WTC11 (cell line): ENCODE results near the gene CARD9.

Experiments used
- ATF6 ChIP-seq: sonication (generic); formaldehyde crosslinking; IDR thresholded peaks from 2 replicates; pipeline ENCODE4 v1.8.1; 2023; ENCODE audit warnings: mild to moderate bottlenecking, missing genetic modification reagents
- FOXJ3 ChIP-seq: sonication (generic); formaldehyde crosslinking; IDR thresholded peaks from 2 replicates; pipeline ENCODE4 v1.9.0; 2021; ENCODE audit warnings: missing genetic modification reagents, mild to moderate bottlenecking, borderline replicate concordance
- HMGXB4 ChIP-seq: sonication (generic); formaldehyde crosslinking; IDR thresholded peaks from 2 replicates; pipeline ENCODE4 v1.8.1; 2023; ENCODE audit warnings: mild to moderate bottlenecking, moderate library complexity, missing genetic modification reagents
- JUN ChIP-seq: sonication (generic); formaldehyde crosslinking; IDR thresholded peaks from 2 replicates; pipeline ENCODE4 v1.8.0; 2023; ENCODE audit warnings: mild to moderate bottlenecking, missing genetic modification reagents
- NFYB ChIP-seq: sonication (generic); formaldehyde crosslinking; conservative IDR thresholded peaks from 2 replicates; pipeline ENCODE4 v1.8.0; 2022; ENCODE audit warnings: low read depth, missing genetic modification reagents
- SMAD3 ChIP-seq: sonication (generic); formaldehyde crosslinking; IDR thresholded peaks from 2 replicates; pipeline ENCODE4 v1.8.0; 2022; ENCODE audit warnings: missing genetic modification reagents, mild to moderate bottlenecking, borderline replicate concordance
- SP1 ChIP-seq: sonication (generic); formaldehyde crosslinking; conservative IDR thresholded peaks from 2 replicates; pipeline ENCODE4 v1.8.1; 2022; ENCODE audit warnings: missing genetic modification reagents
- ZNF317 ChIP-seq: sonication (generic); formaldehyde crosslinking; IDR thresholded peaks from 2 replicates; pipeline ENCODE4 v1.8.1; 2023; ENCODE audit warnings: low read depth, mild to moderate bottlenecking, moderate library complexity, missing genetic modification reagents, borderline replicate concordance
- TF ChIP-seq, protein P1 (sequence below): fragments of 200-600 bp; IDR thresholded peaks from 2 replicates; pipeline ENCODE4 v1.8.0; 2022; ENCODE audit warnings: antibody characterized with exemption

DNA sequence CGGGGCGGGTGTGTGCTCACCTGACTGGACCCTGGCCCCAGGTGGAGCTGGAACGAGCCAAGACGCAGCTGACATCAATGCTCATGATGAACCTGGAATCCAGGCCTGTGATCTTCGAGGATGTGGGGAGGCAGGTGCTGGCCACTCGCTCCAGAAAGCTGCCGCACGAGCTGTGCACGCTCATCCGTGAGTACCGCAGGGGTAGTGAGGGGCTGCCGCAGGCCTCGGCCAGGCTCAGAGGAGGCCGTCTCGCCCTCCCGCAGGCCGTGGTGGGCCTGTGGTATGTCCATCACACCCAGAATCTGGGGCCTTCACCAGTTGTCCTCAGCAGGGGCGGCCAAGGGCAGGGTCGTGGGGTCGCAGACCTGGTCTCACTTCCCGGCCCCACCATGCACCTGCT, 48.3 kb upstream of the CARD9 start:
- TF ChIP-seq, protein P1, sequence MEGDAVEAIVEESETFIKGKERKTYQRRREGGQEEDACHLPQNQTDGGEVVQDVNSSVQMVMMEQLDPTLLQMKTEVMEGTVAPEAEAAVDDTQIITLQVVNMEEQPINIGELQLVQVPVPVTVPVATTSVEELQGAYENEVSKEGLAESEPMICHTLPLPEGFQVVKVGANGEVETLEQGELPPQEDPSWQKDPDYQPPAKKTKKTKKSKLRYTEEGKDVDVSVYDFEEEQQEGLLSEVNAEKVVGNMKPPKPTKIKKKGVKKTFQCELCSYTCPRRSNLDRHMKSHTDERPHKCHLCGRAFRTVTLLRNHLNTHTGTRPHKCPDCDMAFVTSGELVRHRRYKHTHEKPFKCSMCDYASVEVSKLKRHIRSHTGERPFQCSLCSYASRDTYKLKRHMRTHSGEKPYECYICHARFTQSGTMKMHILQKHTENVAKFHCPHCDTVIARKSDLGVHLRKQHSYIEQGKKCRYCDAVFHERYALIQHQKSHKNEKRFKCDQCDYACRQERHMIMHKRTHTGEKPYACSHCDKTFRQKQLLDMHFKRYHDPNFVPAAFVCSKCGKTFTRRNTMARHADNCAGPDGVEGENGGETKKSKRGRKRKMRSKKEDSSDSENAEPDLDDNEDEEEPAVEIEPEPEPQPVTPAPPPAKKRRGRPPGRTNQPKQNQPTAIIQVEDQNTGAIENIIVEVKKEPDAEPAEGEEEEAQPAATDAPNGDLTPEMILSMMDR = no peak
- TF ChIP-seq ZNF317 = no peak
- no peak for TF ChIP-seq SP1 (CRISPR knock-in tag)
- no peak for TF ChIP-seq HMGXB4
- no peak for TF ChIP-seq NFYB
- TF ChIP-seq FOXJ3 (CRISPR knock-in tag) = no peak
- TF ChIP-seq ATF6 = no peak
- no peak for TF ChIP-seq JUN (CRISPR knock-in tag)
- no peak for TF ChIP-seq SMAD3
